Measurements from ENCODE around the gene DNAJA1.

Gene DNAJA1

GRCh38 chr9:33046061-33046460, 21.0 kb downstream of the DNAJA1 start:
- Histone ChIP-seq H3K36me3 (ENCODE audit: control insufficient read depth, insufficient read depth, low read length) (peaks cover 38% of the 10 kb centered on the region), H3K27me3 (ENCODE audit: control insufficient read depth, insufficient read depth, low read length) (no peaks in the 10 kb centered on the region), H3K4me1 (ENCODE audit: control insufficient read depth, insufficient read depth, low read length) (peaks cover 4% of the 10 kb centered on the region; the same call in 1 of the 2 replicates), H3K9me3 (ENCODE audit: control insufficient read depth, insufficient read depth, low read depth, low read length) (no peaks in the 10 kb centered on the region), H3K9ac (ENCODE audit: low read length) (no peak overlapping the region), H3K27ac (ENCODE audit: low read depth, low read length) (no peak overlapping the region), H3K4me3 (ENCODE audit: low read depth, low read length) (no peak overlapping the region)

GRCh38 chr9:33048054-33048465, 23.0 kb downstream of the DNAJA1 start:
- no peaks in the 10 kb centered on the region for H3K27me3 ChIP-seq (ENCODE audit: control insufficient read depth, insufficient read depth, low read length)
- no peak overlapping the region for H3K4me3 ChIP-seq (ENCODE audit: low read depth, low read length)
- H3K9ac ChIP-seq (ENCODE audit: low read length), result no peak overlapping the region
- H3K36me3 ChIP-seq (ENCODE audit: control insufficient read depth, insufficient read depth, low read length), result peaks cover 55% of the 10 kb centered on the region
- H3K4me1 ChIP-seq (ENCODE audit: control insufficient read depth, insufficient read depth, low read length), result peaks cover 4% of the 10 kb centered on the region; the same call in 1 of the 2 replicates
- no peak overlapping the region for H3K27ac ChIP-seq (ENCODE audit: low read depth, low read length)
- no peaks in the 10 kb centered on the region for H3K9me3 ChIP-seq (ENCODE audit: control insufficient read depth, insufficient read depth, low read depth, low read length)

DNA sequence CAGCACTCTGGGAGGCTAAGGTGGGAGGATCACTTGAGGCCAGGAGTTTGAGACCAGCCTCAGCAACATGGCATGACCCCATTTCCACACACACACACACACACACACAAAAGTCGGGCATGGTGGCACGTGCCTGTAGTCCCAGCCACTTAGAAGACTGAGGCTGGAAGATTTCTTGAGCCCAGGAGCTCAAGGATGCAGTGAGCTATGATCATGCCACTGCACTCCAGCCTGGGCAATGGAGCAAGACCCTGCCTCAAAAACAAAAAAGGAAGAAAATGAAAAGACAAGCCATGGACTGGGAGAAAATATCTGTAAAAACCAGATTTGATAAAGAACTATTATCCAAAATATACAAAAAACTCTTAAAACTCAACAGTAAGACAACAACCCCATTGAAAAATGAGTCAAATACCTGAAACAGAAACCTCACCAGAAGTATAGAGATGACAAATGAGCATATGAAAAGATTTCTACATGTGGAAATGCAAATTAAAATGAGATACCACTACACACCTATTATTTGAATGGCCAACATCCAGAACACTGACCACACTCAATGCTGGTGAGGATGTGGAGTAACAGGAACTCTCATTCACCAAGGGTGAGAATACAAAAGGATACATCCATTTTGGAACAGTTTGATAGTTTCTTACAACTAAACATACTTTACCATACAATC, 24.7 kb downstream of the DNAJA1 start:
- Histone ChIP-seq H3K36me3 (ENCODE audit: control insufficient read depth, insufficient read depth, low read length) (peaks cover 66% of the 10 kb centered on the region), H3K27me3 (ENCODE audit: control insufficient read depth, insufficient read depth, low read length) (no peaks in the 10 kb centered on the region), H3K27ac (ENCODE audit: low read depth, low read length) (no peak overlapping the region), H3K4me1 (ENCODE audit: control insufficient read depth, insufficient read depth, low read length) (no peaks in the 10 kb centered on the region), H3K9ac (ENCODE audit: low read length) (no peak overlapping the region), H3K4me3 (ENCODE audit: low read depth, low read length) (no peak overlapping the region), H3K9me3 (ENCODE audit: control insufficient read depth, insufficient read depth, low read depth, low read length) (no peaks in the 10 kb centered on the region)

- H3K9me3 ChIP-seq (ENCODE audit: control insufficient read depth, insufficient read depth, low read depth, low read length), result no peaks in the 10 kb centered on the region
- H3K27ac ChIP-seq (ENCODE audit: low read depth, low read length), result no peak overlapping the region
- no peaks in the 10 kb centered on the region for H3K4me1 ChIP-seq (ENCODE audit: control insufficient read depth, insufficient read depth, low read length)
- H3K36me3 ChIP-seq (ENCODE audit: control insufficient read depth, insufficient read depth, low read length), result peaks cover 76% of the 10 kb centered on the region
- H3K9ac ChIP-seq (ENCODE audit: low read length), result no peak overlapping the region
- H3K27me3 ChIP-seq (ENCODE audit: control insufficient read depth, insufficient read depth, low read length), result no peaks in the 10 kb centered on the region
- no peak overlapping the region for H3K4me3 ChIP-seq (ENCODE audit: low read depth, low read length)
Observed at GRCh38 chr9:33051144-33051543, 26.1 kb downstream of the DNAJA1 start.

- no peaks in the 10 kb centered on the region for H3K27me3 ChIP-seq (ENCODE audit: control insufficient read depth, insufficient read depth, low read length)
- H3K27ac ChIP-seq (ENCODE audit: low read depth, low read length), result no peak overlapping the region
- no peak overlapping the region for H3K9ac ChIP-seq (ENCODE audit: low read length)
- no peaks in the 10 kb centered on the region for H3K9me3 ChIP-seq (ENCODE audit: control insufficient read depth, insufficient read depth, low read depth, low read length)
- H3K4me3 ChIP-seq (ENCODE audit: low read depth, low read length), result no peak overlapping the region
- no peaks in the 10 kb centered on the region for H3K4me1 ChIP-seq (ENCODE audit: control insufficient read depth, insufficient read depth, low read length)
- H3K36me3 ChIP-seq (ENCODE audit: control insufficient read depth, insufficient read depth, low read length), result peaks cover 88% of the 10 kb centered on the region
Observed at GRCh38 chr9:33065157-33066076, 40.3 kb downstream of the DNAJA1 start.

DNA sequence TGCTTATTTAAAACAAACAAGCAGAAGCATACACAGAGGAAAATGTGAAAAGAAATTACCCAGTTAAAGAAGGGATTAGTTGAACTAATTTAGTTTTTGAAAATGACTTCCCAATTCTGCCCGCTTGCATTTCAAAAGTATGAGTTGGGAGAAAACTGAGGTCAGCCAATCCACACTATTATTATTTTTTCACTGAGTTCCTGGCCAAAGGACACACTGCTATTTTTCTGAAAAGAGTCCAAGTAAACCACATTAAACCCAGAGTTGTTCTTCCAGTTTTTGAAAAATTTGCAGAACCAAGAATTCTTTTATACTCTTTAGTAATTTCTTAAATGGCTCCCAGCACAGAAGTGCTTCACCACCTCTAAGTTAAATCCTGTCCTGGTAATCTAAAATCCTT, 43.9 kb downstream of the DNAJA1 start:
- no peak overlapping the region for H3K27ac ChIP-seq (ENCODE audit: low read depth, low read length)
- H3K36me3 ChIP-seq (ENCODE audit: control insufficient read depth, insufficient read depth, low read length), result peaks cover 86% of the 10 kb centered on the region
- no peak overlapping the region for H3K4me3 ChIP-seq (ENCODE audit: low read depth, low read length)

GRCh38 chr9:33076046-33077004, 51.3 kb downstream of the DNAJA1 start, which contains the start of gene SMU1:
Gene SMU1, minus strand, starts transcription at chr9:33076674. Its CDS starts 66 bp downstream, at chr9:33076608.
- Histone ChIP-seq H3K9me3 (ENCODE audit: control insufficient read depth, insufficient read depth, low read depth, low read length) (no peaks in the 10 kb centered on the region), H3K36me3 (ENCODE audit: control insufficient read depth, insufficient read depth, low read length) (peaks cover 24% of the 10 kb centered on the region), H3K9ac (ENCODE audit: low read length) (peak within 1 kb of the TSS; percentile 90), H3K27me3 (ENCODE audit: control insufficient read depth, insufficient read depth, low read length) (no peaks in the 10 kb centered on the region), H3K4me1 (ENCODE audit: control insufficient read depth, insufficient read depth, low read length) (0 out of 2 replicates have a peak, but pooled peaks cover 7% of the 10 kb centered on the region), H3K4me3 (ENCODE audit: low read depth, low read length) (peak within 1 kb of the TSS; percentile 80), H3K27ac (ENCODE audit: low read depth, low read length) (peak within 1 kb of the TSS; percentile 35; the same call in 1 of the 2 replicates)

More for the DNA sequence above, 43.9 kb downstream of the DNAJA1 start:
- H3K9me3 ChIP-seq (ENCODE audit: control insufficient read depth, insufficient read depth, low read depth, low read length), result no peaks in the 10 kb centered on the region
- H3K9ac ChIP-seq (ENCODE audit: low read length), result no peak overlapping the region
- H3K27me3 ChIP-seq (ENCODE audit: control insufficient read depth, insufficient read depth, low read length), result no peaks in the 10 kb centered on the region
- no peaks in the 10 kb centered on the region for H3K4me1 ChIP-seq (ENCODE audit: control insufficient read depth, insufficient read depth, low read length)

DNA sequence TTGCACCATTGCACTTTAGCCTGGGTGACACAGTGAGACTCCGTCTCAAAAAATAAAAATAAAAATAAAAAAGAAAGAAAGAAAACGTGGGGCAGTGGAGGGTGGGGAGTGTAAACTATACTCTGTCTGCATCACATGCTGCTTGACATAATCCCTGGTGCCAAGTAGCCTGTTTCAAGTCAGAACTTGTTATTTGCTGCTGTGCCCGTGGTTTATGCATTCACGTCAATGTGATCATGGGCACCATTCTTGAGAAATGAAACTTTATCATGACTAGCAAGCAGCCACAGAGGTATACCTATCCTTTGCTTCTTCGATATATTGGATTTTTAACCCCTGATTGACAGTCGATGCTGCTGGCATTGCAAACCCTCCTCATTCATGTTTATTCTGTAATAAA, 55.5 kb downstream of the DNAJA1 start:
- Histone ChIP-seq H3K9ac (ENCODE audit: low read length) (no peak overlapping the region), H3K4me3 (ENCODE audit: low read depth, low read length) (peak overlapping the region; percentile 35)

DNA sequence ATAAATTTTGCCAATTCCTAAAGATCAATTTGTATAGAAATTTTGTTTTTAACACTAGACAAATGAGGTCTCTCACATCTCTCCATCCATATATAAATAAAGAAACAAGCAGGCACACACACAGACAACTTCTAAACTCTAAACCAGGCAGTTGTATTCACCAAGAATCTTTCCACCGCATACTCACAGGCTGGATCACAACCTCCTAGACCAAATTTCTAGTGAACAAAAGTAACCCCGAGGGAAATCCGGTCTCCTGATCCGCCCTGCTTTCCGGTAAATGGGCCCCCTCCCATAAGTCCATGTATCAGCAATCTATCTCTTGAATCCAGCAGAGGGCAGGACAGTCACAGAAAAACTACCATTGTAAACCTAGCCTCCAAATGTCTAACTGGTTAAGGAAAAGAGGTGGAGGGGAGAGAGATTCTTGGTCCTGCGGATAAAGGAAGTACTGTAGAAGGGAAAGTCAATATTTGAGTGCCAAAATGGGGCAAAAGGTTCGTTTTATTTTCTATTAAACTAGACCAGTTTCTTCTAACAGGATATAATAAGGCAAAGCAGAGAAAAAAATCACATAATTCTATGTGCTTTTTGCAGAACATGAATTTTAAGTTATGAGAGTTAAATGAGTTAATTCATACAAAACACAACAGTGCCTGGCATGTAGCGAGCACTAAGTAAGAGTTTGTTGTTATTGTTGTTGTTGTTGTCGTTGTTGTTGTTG, 56.2 kb downstream of the DNAJA1 start:
- Histone ChIP-seq H3K4me3 (ENCODE audit: low read depth, low read length) (peak overlapping the region; percentile 35), H3K36me3 (ENCODE audit: control insufficient read depth, insufficient read depth, low read length) (no peaks in the 10 kb centered on the region), H3K4me1 (ENCODE audit: control insufficient read depth, insufficient read depth, low read length) (0 out of 2 replicates have a peak, but pooled peaks cover 3% of the 10 kb centered on the region), H3K9me3 (ENCODE audit: control insufficient read depth, insufficient read depth, low read depth, low read length) (peaks cover 5% of the 10 kb centered on the region; the same call in 1 of the 2 replicates), H3K27ac (ENCODE audit: low read depth, low read length) (no peak overlapping the region), H3K9ac (ENCODE audit: low read length) (peak overlapping the region; percentile 2), H3K27me3 (ENCODE audit: control insufficient read depth, insufficient read depth, low read length) (no peaks in the 10 kb centered on the region)

More for the DNA sequence above, 55.5 kb downstream of the DNAJA1 start:
- Histone ChIP-seq H3K36me3 (ENCODE audit: control insufficient read depth, insufficient read depth, low read length) (no peaks in the 10 kb centered on the region), H3K27me3 (ENCODE audit: control insufficient read depth, insufficient read depth, low read length) (no peaks in the 10 kb centered on the region), H3K9me3 (ENCODE audit: control insufficient read depth, insufficient read depth, low read depth, low read length) (peaks cover 5% of the 10 kb centered on the region; the same call in 1 of the 2 replicates), H3K27ac (ENCODE audit: low read depth, low read length) (no peak overlapping the region), H3K4me1 (ENCODE audit: control insufficient read depth, insufficient read depth, low read length) (0 out of 2 replicates have a peak, but pooled peaks cover 5% of the 10 kb centered on the region)

DNA sequence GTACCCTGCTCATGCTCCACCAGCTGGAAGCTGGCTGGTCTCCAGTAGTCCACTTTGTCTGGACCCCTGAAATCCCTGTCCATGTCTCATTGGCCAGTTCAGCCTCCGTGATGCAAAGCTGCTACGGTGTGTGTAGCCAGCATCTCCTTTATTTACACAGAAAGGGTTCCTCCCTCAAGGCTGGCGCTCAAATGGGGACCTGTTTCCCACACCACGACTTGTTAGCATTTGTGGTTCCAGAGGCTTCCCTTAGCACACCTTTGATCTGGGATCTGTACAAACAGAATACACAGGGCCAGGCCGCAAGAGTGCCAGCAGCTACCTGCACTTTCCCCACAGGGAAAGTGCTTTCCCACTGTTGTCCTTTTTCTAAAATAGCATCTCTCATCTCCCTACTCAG, 57.1 kb downstream of the DNAJA1 start:
- H3K4me3 ChIP-seq (ENCODE audit: low read depth, low read length), result no peak overlapping the region
- no peaks in the 10 kb centered on the region for H3K36me3 ChIP-seq (ENCODE audit: control insufficient read depth, insufficient read depth, low read length)
- no peak overlapping the region for H3K27ac ChIP-seq (ENCODE audit: low read depth, low read length)
- no peaks in the 10 kb centered on the region for H3K27me3 ChIP-seq (ENCODE audit: control insufficient read depth, insufficient read depth, low read length)
- 0 out of 2 replicates have a peak, but pooled peaks cover 3% of the 10 kb centered on the region for H3K4me1 ChIP-seq (ENCODE audit: control insufficient read depth, insufficient read depth, low read length)
- H3K9me3 ChIP-seq (ENCODE audit: control insufficient read depth, insufficient read depth, low read depth, low read length), result peaks cover 5% of the 10 kb centered on the region; the same call in 1 of the 2 replicates
- H3K9ac ChIP-seq (ENCODE audit: low read length), result no peak overlapping the region
